Embryonic facial prominence (tissue), 1 donor: ENCODE results near the gene USO1.

Experiments
- DNase-seq: peaks from one replicate; pipeline ENCODE4 v3.0.0-alpha.2; 2016; ENCODE audit errors: extremely low spot score

Gene USO1

DNA sequence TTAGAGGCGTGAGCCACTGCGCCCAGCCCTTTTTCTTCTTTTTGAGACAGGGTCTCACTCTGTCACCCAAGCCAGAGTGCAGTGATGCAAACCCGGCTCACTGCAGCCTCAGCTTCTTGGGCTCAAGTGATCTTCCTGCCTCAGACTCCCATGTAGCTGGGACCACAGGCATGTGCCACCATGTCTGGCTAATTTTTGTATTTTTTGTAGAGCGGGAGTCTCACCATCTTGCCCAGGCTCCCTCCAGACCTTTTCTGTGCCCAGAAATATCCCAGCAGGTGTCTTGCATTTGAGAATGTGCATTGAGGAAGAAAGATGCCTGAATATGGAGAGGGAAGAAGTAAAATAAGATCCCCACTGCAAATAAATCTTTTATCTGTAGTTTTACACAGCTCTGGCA is 119.2 kb downstream of the USO1 start:
- DNase-seq: no peak

DNA sequence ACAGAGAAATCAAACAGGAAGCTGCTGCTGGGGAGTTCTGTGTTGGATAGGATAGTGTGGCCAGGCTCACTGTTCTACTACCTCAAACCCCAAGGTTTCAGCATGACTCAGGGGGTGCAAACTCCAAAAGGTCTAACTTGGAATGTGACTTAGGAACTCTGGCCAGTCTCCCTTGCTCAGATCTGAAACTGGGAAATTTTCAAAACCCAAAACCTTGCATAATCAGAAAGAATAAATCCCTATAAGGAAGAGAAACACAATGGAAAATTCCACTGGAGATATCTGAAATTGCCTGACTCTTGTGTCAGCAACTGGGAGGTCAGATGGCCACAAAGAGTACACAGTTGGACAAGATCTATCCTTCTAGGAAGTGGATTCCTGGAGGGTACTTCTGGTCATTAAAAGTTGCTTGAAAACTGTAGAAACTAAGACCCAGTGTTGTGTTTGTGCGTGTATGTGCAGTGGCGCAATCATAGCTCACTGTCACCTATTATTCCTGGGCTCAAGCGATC is 119.8 kb downstream of the USO1 start:
- no peak for DNase-seq

DNA sequence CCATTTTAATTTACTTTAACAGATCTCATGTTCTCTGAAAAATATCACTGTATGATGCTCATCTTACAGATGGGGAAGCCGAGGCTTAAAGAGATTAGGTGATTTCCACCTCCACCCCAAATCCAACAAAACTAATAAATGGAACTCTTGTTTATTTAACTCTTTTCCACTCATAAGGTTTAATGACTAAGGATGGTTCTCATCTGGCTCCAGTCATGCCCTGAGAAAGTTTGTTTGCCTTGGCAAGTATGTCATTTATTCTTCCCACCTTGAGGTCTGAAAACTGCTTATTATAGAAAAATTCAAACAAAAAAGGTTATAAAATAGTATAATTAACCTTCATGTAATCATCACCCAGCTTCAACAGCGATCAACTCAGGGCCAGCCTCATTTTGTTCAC is 121.6 kb downstream of the USO1 start:
- no peak for DNase-seq

DNA sequence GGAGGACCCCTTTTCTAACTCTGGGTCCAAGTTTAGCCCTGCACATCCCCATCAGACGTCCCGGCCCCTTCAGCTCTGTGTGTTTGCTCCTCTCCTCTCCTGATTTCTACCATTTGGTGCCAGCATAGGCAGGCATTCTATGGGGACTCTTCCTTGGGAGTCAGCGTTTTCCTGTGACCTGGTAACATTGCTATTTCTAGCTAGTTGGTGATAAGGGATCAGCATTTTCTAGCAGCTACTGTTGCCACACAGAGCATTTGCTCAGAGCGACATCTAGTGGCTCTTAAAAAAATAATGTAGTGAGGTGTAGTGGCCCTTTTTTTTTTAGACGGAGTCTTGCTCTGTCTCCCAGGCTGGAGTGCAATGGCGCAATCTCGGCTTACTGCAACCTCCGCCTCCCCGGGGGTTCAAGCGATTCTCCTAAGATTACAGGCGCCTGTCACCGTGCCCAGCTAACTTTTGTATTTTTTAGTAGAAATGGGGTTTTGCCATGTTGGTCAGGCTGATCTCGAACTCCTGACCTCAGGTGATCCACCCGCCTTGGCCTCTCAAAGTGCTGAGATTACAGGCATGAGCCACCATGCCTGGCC is 123.9 kb downstream of the USO1 start:
- DNase-seq: peak; percentile 19

DNA sequence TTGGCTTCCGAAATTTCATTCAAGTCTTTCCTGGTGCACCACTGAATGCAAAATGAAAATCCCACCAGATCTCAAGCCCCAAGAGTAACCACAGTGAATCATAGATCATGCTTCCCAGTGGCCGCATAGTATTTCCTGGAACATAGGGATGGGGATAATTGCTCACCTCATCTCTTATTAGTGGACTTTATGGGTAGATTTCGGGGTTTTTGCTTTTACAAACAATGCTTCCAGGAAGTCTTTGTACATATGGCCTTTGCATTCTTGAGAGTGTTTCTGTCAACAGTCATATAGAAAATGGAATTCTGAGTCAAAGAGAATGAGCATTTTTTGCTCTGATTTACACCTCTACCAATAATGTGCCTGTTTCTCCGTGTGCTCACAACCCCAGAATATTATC is 124.5 kb downstream of the USO1 start:
- DNase-seq: no peak

DNA sequence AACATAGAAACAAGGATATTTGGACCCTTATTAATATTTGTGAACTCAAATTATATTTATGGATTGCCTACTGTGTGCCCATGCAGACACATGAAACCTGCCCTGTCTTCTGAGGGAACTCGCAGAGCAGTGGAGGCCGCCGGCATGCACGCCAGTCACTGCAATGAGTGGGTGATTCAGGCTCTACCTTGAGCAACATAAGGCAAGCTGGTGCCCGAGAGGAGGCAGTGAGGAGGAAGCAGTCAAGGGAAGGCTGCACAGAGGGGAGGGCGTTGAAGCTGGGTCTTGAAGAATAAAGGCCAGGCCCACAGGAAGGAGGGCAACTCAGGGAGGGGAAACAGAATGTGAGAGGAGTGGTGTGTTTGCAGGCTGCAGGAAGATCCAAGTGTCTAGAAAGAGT is 125.1 kb downstream of the USO1 start:
- DNase-seq: no peak

DNA sequence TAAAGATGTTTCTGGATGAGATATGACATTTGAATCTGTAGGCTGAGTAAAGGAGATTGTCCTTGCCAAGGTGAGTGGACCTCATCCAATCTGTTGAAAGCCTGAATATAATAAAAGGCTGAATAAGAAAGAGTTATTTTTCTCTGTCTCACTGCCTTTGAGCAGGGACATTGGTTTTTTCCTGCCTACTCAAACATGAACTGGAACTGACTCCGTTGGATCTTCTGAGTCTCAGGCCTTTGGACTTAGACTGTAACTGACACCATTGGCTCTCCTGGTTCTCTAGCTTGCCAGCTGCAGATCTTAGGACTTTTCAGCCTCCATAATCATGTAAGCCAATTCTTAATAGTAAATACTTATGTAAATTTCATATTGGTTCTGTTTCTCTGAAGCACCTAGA is 134.3 kb downstream of the USO1 start:
- no peak for DNase-seq

DNA sequence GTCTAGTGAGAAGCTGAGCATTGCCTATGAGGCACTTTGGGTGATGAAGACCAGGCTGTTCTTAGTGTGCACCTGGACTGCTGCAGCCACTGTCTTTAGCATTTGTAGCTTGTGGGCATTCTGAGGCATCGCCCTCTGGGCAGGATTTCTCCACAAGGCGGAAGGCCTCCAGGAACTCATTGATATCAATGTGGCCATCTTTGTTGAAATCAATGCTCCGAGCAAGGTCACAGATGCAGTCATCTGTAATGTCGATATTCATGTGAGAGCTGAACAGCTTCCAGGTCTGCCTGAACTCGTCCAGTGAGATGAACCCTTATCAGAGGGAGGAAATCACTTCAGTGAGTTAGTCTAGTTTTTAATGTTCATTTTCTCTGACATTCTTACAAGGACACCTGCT is 136.2 kb downstream of the USO1 start:
- no peak for DNase-seq
